GM21825 (cell line): ENCODE measurements around the gene CDH1.
A peak's percentile ranks its signal among the peaks of the same experiment; 100 is the strongest.

Source experiments
- ATAC-seq: cut with Tn5 transposase; IDR thresholded peaks from one replicate; pipeline ENCODE4 v1.9.1; 2021; ENCODE audit warnings: mild to moderate bottlenecking, moderate library complexity; ENCODE audit not compliant: unreplicated experiment

The CDH1 gene

DNA sequence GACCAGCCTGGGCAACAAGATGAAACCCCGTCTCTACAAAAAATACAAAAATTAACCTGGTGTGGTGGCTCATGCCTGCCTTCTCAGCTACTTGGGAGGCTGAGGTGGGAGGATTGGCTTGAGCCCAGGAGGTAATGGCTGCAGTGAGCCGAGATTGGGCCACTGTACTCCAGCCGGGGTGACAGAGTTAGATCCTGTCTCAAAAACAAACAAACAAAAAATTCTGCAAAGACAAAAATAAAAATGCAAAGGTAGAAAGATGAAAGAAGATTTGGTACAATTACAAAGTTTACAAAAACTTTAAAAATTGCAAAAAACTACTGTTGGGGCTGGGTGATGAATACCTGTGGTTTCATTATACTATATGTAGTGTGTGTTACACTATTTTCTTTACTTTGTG is 5.5 kb upstream of the CDH1 start:
- no peak for ATAC-seq

- ATAC-seq: no peak
Observed at GRCh38 chr16:68732042-68732680, 4.9 kb upstream of the CDH1 start.

DNA sequence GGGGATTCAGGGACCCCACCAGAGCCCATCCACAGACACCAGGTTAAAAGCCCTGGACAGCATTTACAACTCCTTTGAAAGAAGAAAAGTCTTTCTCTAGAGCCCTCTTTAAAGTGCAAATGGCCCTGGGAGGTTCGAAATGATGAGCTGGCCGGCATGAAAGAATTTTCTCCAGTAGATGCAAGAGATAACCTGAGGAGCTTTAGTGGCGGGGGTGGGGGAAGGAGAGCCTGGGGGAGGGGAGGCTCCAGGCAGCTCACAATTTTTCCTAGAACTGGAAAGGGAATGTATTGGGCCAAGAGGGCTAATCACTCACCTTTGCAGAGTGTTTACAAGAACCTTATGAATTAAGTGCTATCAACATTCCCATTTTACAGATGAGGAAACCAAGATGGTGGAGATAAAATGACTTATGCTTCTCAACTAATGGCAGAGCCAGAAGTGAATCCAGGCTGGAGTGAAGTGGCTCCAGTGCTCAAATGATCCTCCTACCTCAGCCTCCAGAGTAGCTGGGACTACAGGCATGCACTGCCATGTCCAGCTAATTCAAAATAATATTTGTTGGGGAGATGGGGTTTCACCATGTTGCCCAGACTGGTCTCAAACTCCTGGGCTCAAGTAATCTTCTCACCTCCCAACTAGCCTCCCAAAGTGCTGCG is 4.2 kb upstream of the CDH1 start:
- no peak for ATAC-seq

- ATAC-seq: no peak
Observed at GRCh38 chr16:68733570-68733969, 3.5 kb upstream of the CDH1 start.

- ATAC-seq: no peak
Observed at GRCh38 chr16:68734782-68735181, 2.3 kb upstream of the CDH1 start.

DNA sequence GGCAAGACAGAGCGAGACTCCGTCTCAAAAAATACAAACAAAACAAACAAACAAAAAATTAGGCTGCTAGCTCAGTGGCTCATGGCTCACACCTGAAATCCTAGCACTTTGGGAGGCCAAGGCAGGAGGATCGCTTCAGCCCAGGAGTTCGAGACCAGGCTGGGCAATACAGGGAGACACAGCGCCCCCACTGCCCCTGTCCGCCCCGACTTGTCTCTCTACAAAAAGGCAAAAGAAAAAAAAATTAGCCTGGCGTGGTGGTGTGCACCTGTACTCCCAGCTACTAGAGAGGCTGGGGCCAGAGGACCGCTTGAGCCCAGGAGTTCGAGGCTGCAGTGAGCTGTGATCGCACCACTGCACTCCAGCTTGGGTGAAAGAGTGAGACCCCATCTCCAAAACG is 531 bp upstream of the CDH1 start:
- no peak for ATAC-seq

GRCh38 chr16:68737730-68738629 is 888 bp downstream of the CDH1 start:
- ATAC-seq: no peak

DNA sequence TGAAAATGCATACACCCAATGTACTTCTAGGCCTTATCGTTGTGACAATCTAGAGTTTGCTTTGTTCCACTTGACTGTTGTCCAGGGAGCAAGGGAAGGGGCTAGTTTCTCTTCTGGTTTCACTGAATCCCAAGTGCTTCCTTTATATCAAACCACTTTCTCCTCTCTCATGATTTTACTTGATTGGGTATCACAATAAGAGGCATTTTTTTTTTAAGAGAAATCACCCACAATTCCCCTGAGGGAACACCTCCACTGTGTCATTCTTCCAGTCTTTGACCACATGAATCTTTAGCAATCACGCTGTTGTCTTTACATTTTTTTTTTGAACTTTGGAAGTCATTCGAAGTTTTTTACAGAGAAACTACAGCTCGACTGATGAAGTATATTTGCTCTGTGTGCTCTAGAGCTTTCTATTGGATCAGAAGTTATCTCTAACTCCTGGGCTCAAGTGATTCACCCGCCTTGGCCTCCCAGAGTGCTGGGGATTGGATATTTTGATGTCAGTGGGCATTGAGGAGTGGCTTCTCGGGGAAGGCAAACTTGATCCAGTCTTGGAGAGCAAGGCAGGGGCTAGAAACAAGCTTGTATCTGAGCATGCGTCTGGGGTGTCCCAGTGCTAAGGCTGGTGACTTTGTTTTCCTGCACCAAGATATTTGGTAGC is 3.0 kb downstream of the CDH1 start:
- ATAC-seq: no peak

GRCh38 chr16:68740628-68741346 is 3.7 kb downstream of the CDH1 start:
- no peak for ATAC-seq

- no peak for ATAC-seq
Observed at GRCh38 chr16:68743664-68744063, 6.6 kb downstream of the CDH1 start.

GRCh38 chr16:68744744-68745280 is 7.7 kb downstream of the CDH1 start:
- no peak for ATAC-seq

GRCh38 chr16:68746951-68747350 is 9.9 kb downstream of the CDH1 start:
- no peak for ATAC-seq

DNA sequence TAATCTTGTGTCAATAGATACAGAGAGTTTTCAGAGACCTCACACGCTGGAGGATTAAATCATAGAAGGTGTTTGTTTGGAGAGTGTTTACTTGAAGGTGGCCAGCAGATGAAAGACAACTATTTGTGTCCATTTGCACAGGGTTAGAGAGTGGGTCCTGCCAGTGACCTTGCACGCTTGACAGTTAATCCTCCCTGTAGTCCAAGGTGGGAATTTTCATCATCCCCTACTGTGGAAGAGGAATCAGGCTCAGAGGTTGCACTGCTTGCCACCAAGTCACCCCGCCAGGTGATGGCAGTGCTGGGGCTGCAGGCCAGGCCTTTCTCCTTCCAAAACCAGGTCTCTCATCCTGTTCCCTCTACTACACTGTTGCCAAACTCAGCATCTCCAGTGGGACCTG is 12.3 kb downstream of the CDH1 start:
- no peak for ATAC-seq

GRCh38 chr16:68750193-68750695 is 13.2 kb downstream of the CDH1 start:
- no peak for ATAC-seq

DNA sequence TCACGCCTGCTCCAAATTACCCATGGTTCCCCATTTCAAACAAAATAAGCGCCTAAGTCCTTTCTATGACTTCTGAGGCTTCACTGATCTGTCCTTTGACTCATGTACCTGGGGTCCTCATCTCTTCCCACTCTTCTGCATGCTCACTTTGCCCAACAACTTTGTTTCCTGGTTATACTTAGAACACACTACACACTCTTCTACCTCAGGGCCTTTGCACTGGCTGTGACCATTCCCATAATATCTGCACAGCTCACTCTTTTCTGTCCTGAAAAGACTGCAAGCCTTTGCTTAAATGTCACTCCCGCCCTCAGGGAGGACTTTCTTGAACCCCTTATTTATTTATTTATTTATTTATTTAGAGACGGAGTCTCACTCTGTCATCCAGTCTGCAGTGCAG is 14.1 kb downstream of the CDH1 start:
- no peak for ATAC-seq

GRCh38 chr16:68752602-68753001 is 15.5 kb downstream of the CDH1 start:
- no peak for ATAC-seq

- no peak for ATAC-seq
Observed at GRCh38 chr16:68754084-68754792, 17.1 kb downstream of the CDH1 start.

GRCh38 chr16:68756239-68756915 is 19.3 kb downstream of the CDH1 start:
- ATAC-seq: peak; percentile 56

GRCh38 chr16:68757625-68757935 is 20.5 kb downstream of the CDH1 start:
- no peak for ATAC-seq
